H1 (cell line): Measurements from ENCODE around the gene DDX47. TPM values are rescaled to one million over a fixed set of nuclear protein-coding genes. Genes with fewer than 3 reads are reported as not detected.

Source experiments
- CTCF ChIA-PET: fragments of 300-600 bp; sonication (Branson Sonifier 250); formaldehyde crosslinking; loops from one replicate; lab custom pipeline; 2021; ENCODE audit not compliant: partially characterized antibody; lab: Charles Lee
- POLR2A ChIA-PET: fragments of 300-600 bp; sonication (Branson Sonifier 250); formaldehyde crosslinking; loops from one replicate; lab custom pipeline; 2021; ENCODE audit warnings: inconsistent platforms; ENCODE audit not compliant: partially characterized antibody; lab: Charles Lee
- DNase-seq, 2 experiments: peaks; one replicate each; pipeline versions ENCODE4 v3.0.0 to v3.0.0-alpha.2; 2010 to 2022; ENCODE audit warnings: low spot score in 2 of 2, low read depth in 1 of 2, mixed read lengths in 1 of 2
- FAIRE-seq: peaks from 2 replicates; lab custom pipeline; 2011; peaks lifted over from hg19 to GRCh38; lab: Jason Lieb, UNC
- H2AFZ ChIP-seq: 2 replicates; pipeline ENCODE4 v1.8.1; 2012; ENCODE audit warnings: low read length, inconsistent platforms
- H2AK5ac ChIP-seq: 2 replicates; pipeline ENCODE4 v1.6.1; 2013; ENCODE audit warnings: low read depth, low read length
- H2BK120ac ChIP-seq: replicated peaks from 2 replicates; pipeline ENCODE3; 2013; ENCODE audit warnings: low read depth, low read length, inconsistent platforms
- H2BK12ac ChIP-seq: 2 replicates; pipeline ENCODE4 v1.6.1; 2013; ENCODE audit warnings: low read depth, low read length
- H2BK15ac ChIP-seq: 2 replicates; pipeline ENCODE4 v1.6.1; 2013; ENCODE audit warnings: low read length
- H2BK20ac ChIP-seq: 2 replicates; pipeline ENCODE4 v1.6.1; 2013; ENCODE audit warnings: low read length
- H2BK5ac ChIP-seq: 2 replicates; pipeline ENCODE4 v1.6.1; 2013; ENCODE audit warnings: low read depth, low read length
- H3K14ac ChIP-seq: 2 replicates; pipeline ENCODE4 v1.6.1; 2013; ENCODE audit warnings: inconsistent platforms; ENCODE audit not compliant: insufficient read length
- H3K18ac ChIP-seq: 2 replicates; pipeline ENCODE4 v1.6.1; 2013; ENCODE audit warnings: low read length; ENCODE audit errors: extremely low read depth
- H3K23ac ChIP-seq: 2 replicates; pipeline ENCODE4 v1.6.1; 2013; ENCODE audit warnings: inconsistent platforms; ENCODE audit not compliant: insufficient read length
- H3K23me2 ChIP-seq: 2 replicates; pipeline ENCODE4 v1.6.1; 2013; ENCODE audit warnings: low read depth, low read length
- H3K27ac ChIP-seq: 2 replicates; pipeline ENCODE4 v1.6.1; 2011; ENCODE audit warnings: low read depth, low read length, inconsistent platforms
- H3K27me3 ChIP-seq, 4 experiments: replicated peaks in 1 of 4; 1 replicate in 1 of 4; 2 replicates in 3 of 4; pipeline versions ENCODE4 v1.6.1 to v1.8.1; 2011 to 2013; ENCODE audit warnings: low read length in 3 of 4, mild to moderate bottlenecking in 3 of 4, inconsistent platforms in 2 of 4, mixed read lengths in 2 of 4, moderate library complexity in 1 of 4; ENCODE audit not compliant: control insufficient read depth in 3 of 4, insufficient read depth in 3 of 4; ENCODE audit errors: extremely low read depth in 1 of 4
- H3K36me3 ChIP-seq, 4 experiments: 2 replicates each; pipeline versions ENCODE4 v1.6.1 to v1.8.1; 2011 to 2013; ENCODE audit warnings: mild to moderate bottlenecking in 4 of 4, low read length in 3 of 4, moderate library complexity in 2 of 4, control low read depth in 1 of 4, inconsistent platforms in 1 of 4; ENCODE audit not compliant: insufficient read depth in 4 of 4, control insufficient read depth in 2 of 4
- H3K4ac ChIP-seq: replicated peaks from 2 replicates; pipeline ENCODE3; 2013; ENCODE audit warnings: low read length, low read depth, mixed read lengths, inconsistent platforms; ENCODE audit not compliant: insufficient read length
- H3K4me1 ChIP-seq, 4 experiments: replicated peaks in 1 of 4; 1 replicate in 1 of 4; 2 replicates in 3 of 4; pipeline versions ENCODE4 v1.6.1 to v1.8.1; 2011 to 2013; ENCODE audit warnings: low read length in 3 of 4, inconsistent platforms in 2 of 4, mixed read lengths in 1 of 4; ENCODE audit not compliant: insufficient read depth in 4 of 4, control insufficient read depth in 3 of 4
- H3K4me2 ChIP-seq, 2 experiments: 2 replicates each; pipeline versions ENCODE4 v1.6.1 to v1.8.1; 2011 to 2013; ENCODE audit warnings: low read depth in 2 of 2, low read length in 2 of 2, control low read depth in 1 of 2, inconsistent platforms in 1 of 2, mild to moderate bottlenecking in 1 of 2; ENCODE audit not compliant: insufficient read depth in 1 of 2
- H3K4me3 ChIP-seq, 4 experiments: fragments of 200-600, 300-600 bp in 1 of 4; sonication (generic), shearing (Covaris generic), sonication (Bioruptor Twin) in 1 of 4; 2 replicates each; pipeline versions ENCODE4 v1.5.1 to v1.8.1; 2011 to 2016; ENCODE audit warnings: low read length in 4 of 4, low read depth in 3 of 4, control low read depth in 2 of 4, inconsistent platforms in 2 of 4, mild to moderate bottlenecking in 2 of 4, mixed read lengths in 1 of 4, moderate library complexity in 1 of 4; ENCODE audit not compliant: insufficient read depth in 2 of 4; ENCODE audit errors: extremely low read depth in 1 of 4
- H3K56ac ChIP-seq: replicated peaks from 2 replicates; pipeline ENCODE3; 2013; ENCODE audit warnings: low read depth, mild to moderate bottlenecking, mixed read lengths, low read length, inconsistent platforms; ENCODE audit not compliant: insufficient read length
- H3K79me1 ChIP-seq: 2 replicates; pipeline ENCODE4 v1.6.1; 2013; ENCODE audit warnings: low read depth, low read length, control low read depth
- H3K79me2 ChIP-seq, 2 experiments: 2 replicates each; pipeline versions ENCODE4 v1.6.1 to v1.8.1; 2012 to 2013; ENCODE audit warnings: low read length in 2 of 2, mild to moderate bottlenecking in 2 of 2, inconsistent platforms in 1 of 2; ENCODE audit not compliant: insufficient read depth in 2 of 2, control insufficient read depth in 1 of 2
- H3K9ac ChIP-seq, 4 experiments: replicated peaks in 1 of 4; 1 replicate in 1 of 4; 2 replicates in 3 of 4; pipeline versions ENCODE4 v1.6.1 to v1.8.1; 2011 to 2013; ENCODE audit warnings: low read depth in 3 of 4, low read length in 3 of 4, control low read depth in 2 of 4, mild to moderate bottlenecking in 2 of 4, moderate library complexity in 2 of 4, inconsistent platforms in 1 of 4; ENCODE audit errors: extremely low read depth in 1 of 4
- H3K9me3 ChIP-seq, 2 experiments: 2 replicates each; pipeline versions ENCODE4 v1.6.1 to v1.8.1; 2012 to 2013; ENCODE audit warnings: mild to moderate bottlenecking in 2 of 2, moderate library complexity in 2 of 2, control low read depth in 1 of 2, inconsistent platforms in 1 of 2, low read depth in 1 of 2, low read length in 1 of 2, mixed read lengths in 1 of 2; ENCODE audit not compliant: insufficient read depth in 2 of 2
- H4K20me1 ChIP-seq, 2 experiments: replicated peaks in 1 of 2; 2 replicates each; pipeline versions ENCODE3 to v1.8.1; 2011 to 2013; ENCODE audit warnings: inconsistent platforms in 2 of 2, low read length in 2 of 2, mild to moderate bottlenecking in 1 of 2; ENCODE audit not compliant: insufficient read depth in 2 of 2, control insufficient read depth in 1 of 2
- H4K5ac ChIP-seq: 2 replicates; pipeline ENCODE4 v1.6.1; 2013; ENCODE audit warnings: low read length, low read depth, mixed read lengths, inconsistent platforms; ENCODE audit not compliant: insufficient read length
- H4K8ac ChIP-seq: 2 replicates; pipeline ENCODE4 v1.8.0; 2013; ENCODE audit warnings: mild to moderate bottlenecking, moderate library complexity, low read length, inconsistent platforms; ENCODE audit not compliant: insufficient read depth; ENCODE audit errors: extremely low read depth
- H4K91ac ChIP-seq: replicated peaks from 2 replicates; pipeline ENCODE3; 2013; ENCODE audit warnings: low read length, mixed read lengths, inconsistent platforms; ENCODE audit not compliant: insufficient read length
- CBX5 ChIP-seq: fragments of 300-800, 300-1000 bp; sonication (generic); IDR thresholded peaks from 2 replicates; pipeline ENCODE4 v1.7.1; 2016; ENCODE audit warnings: antibody characterized with exemption, low read length, low read depth
- CEBPB ChIP-seq: IDR thresholded peaks from 2 replicates; pipeline ENCODE4 v1.6.1; 2012; ENCODE audit warnings: low read depth, low read length
- CHD1 ChIP-seq: IDR thresholded peaks from 2 replicates; pipeline ENCODE4 v1.6.1; 2012; ENCODE audit warnings: low read depth, low read length, improper control_type of control experiment
- CREB1 ChIP-seq: IDR thresholded peaks from 2 replicates; pipeline ENCODE4 v1.6.1; 2012; ENCODE audit warnings: inconsistent platforms
- E2F6 ChIP-seq: IDR thresholded peaks from 2 replicates; pipeline ENCODE4 v1.6.1; 2012; ENCODE audit warnings: inconsistent platforms
- EP300 ChIP-seq, 2 experiments: IDR thresholded peaks; 1 replicate in 1 of 2; 2 replicates in 1 of 2; pipeline ENCODE4 v1.6.1; 2011 to 2012; ENCODE audit warnings: low read depth in 2 of 2, low read length in 2 of 2, mild to moderate bottlenecking in 2 of 2, borderline replicate concordance in 1 of 2, inconsistent platforms in 1 of 2, moderate library complexity in 1 of 2
- KDM4A ChIP-seq: IDR thresholded peaks from one replicate; pipeline ENCODE4 v1.7.1; 2012; ENCODE audit warnings: low read depth, mild to moderate bottlenecking, moderate library complexity, low read length, inconsistent platforms; ENCODE audit not compliant: severe bottlenecking
- NANOG ChIP-seq: IDR thresholded peaks from 2 replicates; pipeline ENCODE4 v1.6.1; 2011; ENCODE audit warnings: low read length, low read depth, mild to moderate bottlenecking, inconsistent platforms; ENCODE audit not compliant: insufficient read depth, poor library complexity, severe bottlenecking
- RAD21 ChIP-seq, 2 experiments: IDR thresholded peaks in 1 of 2; conservative IDR thresholded peaks in 1 of 2; 2 replicates each; pipeline ENCODE4 v1.6.1; 2011; ENCODE audit warnings: low read depth in 2 of 2, low read length in 2 of 2, improper control_type of control experiment in 1 of 2, inconsistent platforms in 1 of 2, mild to moderate bottlenecking in 1 of 2, moderate library complexity in 1 of 2
- TCF12 ChIP-seq: IDR thresholded peaks from 2 replicates; pipeline ENCODE4 v1.6.1; 2011; ENCODE audit warnings: low read depth, mild to moderate bottlenecking, low read length
- WGBS, 2 experiments: shearing (Covaris generic) in 1 of 2; methylation state at CpG; one replicate each; pipeline versions ENCODE4 v1.1.6 to v1.1.7; 2013 to 2015; ENCODE audit warnings: low lambda C conversion rate in 2 of 2, mixed read lengths in 2 of 2, inconsistent platforms in 1 of 2, low coverage in 1 of 2, missing lambda C conversion rate in 1 of 2; ENCODE audit not compliant: insufficient replicate concordance in 2 of 2, insufficient coverage in 1 of 2, insufficient read length in 1 of 2; ENCODE audit errors: extremely low coverage in 1 of 2, missing lambda C conversion rate in 1 of 2; 5-methylcytosine and 5-hydroxymethylcytosine counted together
- polyA plus RNA-seq, 7 experiments: library from polyadenylated mRNA; depleted of rRNA in 3 of 7; stranded (reverse) in 5 of 7; unstranded in 2 of 7; fragments of >200 nt in 5 of 7; fragments of 200-250 nt in 2 of 7; gene quantifications; 1 replicate in 5 of 7; 2 replicates in 1 of 7; 4 replicates in 1 of 7; pipeline versions ENCODE4 v1.2.1 to v1.2.3, GENCODE V29; 2011 to 2013; ENCODE audit warnings: missing spikeins in 2 of 7, mixed read lengths in 2 of 7
- total RNA-seq: library from RNA; stranded (reverse); fragmentation: NEBNext Ultra II Directional; extraction: Animal tissue kit (Norgen Biotek cat#: 25700); gene quantifications from 2 replicates; pipeline ENCODE4 v1.2.1, GENCODE V29; 2021

DDX47 gene
- total and polyA plus RNA-seq, 2 of the 8 experiments (the other 6 are each of a cell fraction or from before 2014, with no cell fraction given) = 54.4 to 74.2 TPM

- H2BK15ac ChIP-seq = no peak overlapping the region
- H2AK5ac ChIP-seq = no peak overlapping the region
- no peaks in the 10 kb centered on the region for H3K36me3 ChIP-seq
- no peaks in the 10 kb centered on the region for H3K23me2 ChIP-seq
- H2BK12ac ChIP-seq = no peak overlapping the region
- no peaks in the 10 kb centered on the region for H4K20me1 ChIP-seq
- ChIA-PET POLR2A (no interaction called here), CTCF (no interaction called here)
- H3K79me1 ChIP-seq = no peaks in the 10 kb centered on the region
- WGBS, 2 experiments = 92% methylated on average over 11 of the region's 11 CpGs; no CpG with 5 or more reads in 1 of the 2 experiments
- no peak overlapping the region for H4K8ac ChIP-seq
- no peak overlapping the region for H3K4me2 ChIP-seq
- FAIRE-seq (no peak), DNase-seq (no peak)
- H3K9me3 ChIP-seq = no peaks in the 10 kb centered on the region
- H3K27ac ChIP-seq = no peak overlapping the region
- no peak overlapping the region for H4K91ac ChIP-seq
- TF ChIP-seq CREB1 (no peak), NANOG (no peak), RAD21 (IDR thresholded peaks at IDR 0.05 in 1 of 2, conservative IDR thresholded peaks at IDR 0.05 in 1 of 2; ENCODE audit: low read depth in 2 of 2, low read length in 2 of 2) (no peak), CEBPB (no peak), CBX5 (no peak), E2F6 (no peak), CHD1 (no peak), TCF12 (no peak), EP300 (IDR thresholded peaks at IDR 0.05; ENCODE audit: borderline replicate concordance in 1 of 2, low read depth in 2 of 2, low read length in 2 of 2) (no peak), KDM4A (no peak)
- no peak overlapping the region for H3K56ac ChIP-seq
- H3K27me3 ChIP-seq = no peaks in the 10 kb centered on the region
- H2BK5ac ChIP-seq = no peak overlapping the region
- H2BK120ac ChIP-seq = no peak overlapping the region
- no peak overlapping the region for H3K23ac ChIP-seq
- H3K4ac ChIP-seq = no peak overlapping the region
- H3K18ac ChIP-seq = no peak overlapping the region
- H3K4me1 ChIP-seq = no peaks in the 10 kb centered on the region
- H3K79me2 ChIP-seq = no peaks in the 10 kb centered on the region
- no peak overlapping the region for H3K14ac ChIP-seq
- no peak overlapping the region for H3K9ac ChIP-seq
- no peak overlapping the region for H2BK20ac ChIP-seq
- H2AFZ ChIP-seq = peak overlapping the region; percentile 59; the same call in 1 of the 2 replicates
- no peak overlapping the region for H4K5ac ChIP-seq
- H3K4me3 ChIP-seq = no peak overlapping the region
These were observed 5.0 kb upstream of the DDX47 start for GRCh38 chr12:12807970-12808702.
